AG04449 (cell line): Measurements from ENCODE around the gene DHCR24.
A peak's percentile ranks its signal among the peaks of the same experiment; 100 is the strongest.

Source experiments
- CTCF ChIA-PET: fragments of 350-600 bp; formaldehyde crosslinking; extraction: SDS; loops from one replicate; lab custom pipeline; 2021; ENCODE audit warnings: antibody characterized with exemption; lab: Yijun Ruan, JAX
- POLR2A ChIA-PET: fragments of 400-600, 350-600 bp; formaldehyde crosslinking; extraction: SDS; loops from one replicate; lab custom pipeline; 2020; ENCODE audit warnings: antibody characterized with exemption, inconsistent platforms; lab: Yijun Ruan, JAX
- DNase-seq: peaks from one replicate; pipeline ENCODE4 v3.0.0-alpha.2; 2010; ENCODE audit warnings: low read depth, low spot score
- H3K4me3 ChIP-seq: 2 replicates; pipeline ENCODE4 v1.5.1; 2011; ENCODE audit warnings: low read depth, mild to moderate bottlenecking, control low read depth, low read length
- CTCF ChIP-seq: IDR thresholded peaks from one replicate; pipeline ENCODE4 v1.5.1; 2011; ENCODE audit warnings: mild to moderate bottlenecking, moderate library complexity, low read length, control low read depth, inconsistent platforms; ENCODE audit not compliant: insufficient read depth; ENCODE audit errors: missing control alignments

The DHCR24 gene

GRCh38 chr1:54800899-54801759, 85.9 kb downstream of the DHCR24 start, which contains the start of gene TTC22:
Gene TTC22, minus strand, starts transcription at chr1:54801323. Its CDS starts 160 bp downstream, at chr1:54801163.
- no peak for DNase-seq
- no peak within 1 kb of the TSS for H3K4me3 ChIP-seq
- CTCF ChIA-PET, result interaction anchor here (0.7 to 1.9 kb wide), 3 partner anchors 9 to 144 kb away, joined by 3 to 5 read pairs (median 3); no protein-coding TSS in a partner anchor
- POLR2A ChIA-PET, result no interaction called here
- peak; percentile 30 for TF ChIP-seq CTCF

GRCh38 chr1:54800041-54800898, 86.7 kb downstream of the DHCR24 start:
- POLR2A ChIA-PET, result no interaction called here
- TF ChIP-seq CTCF, result no peak
- CTCF ChIA-PET, result interaction anchor here (0.9 to 1.9 kb wide), 2 partner anchors 9 to 128 kb away, joined by 3 to 5 read pairs; no protein-coding TSS in a partner anchor
- no peak overlapping the region for H3K4me3 ChIP-seq
- no peak for DNase-seq
